ENCODE measurements around the gene ETS2. TPM values are rescaled to one million over a fixed set of nuclear protein-coding genes. Genes with fewer than 3 reads are reported as not detected.

The ETS2 gene
- total and polyA plus RNA-seq, 2 of the 8 experiments (the other 6 are each of a cell fraction or from before 2014, with no cell fraction given) = 11.0 to 45.1 TPM

- Histone ChIP-seq H3K79me2 (ENCODE audit: control insufficient read depth in 1 of 2, insufficient read depth in 2 of 2, low read length in 2 of 2) (no peaks in the 10 kb centered on the region), H4K8ac (ENCODE audit: extremely low read depth, insufficient read depth, low read length) (no peak overlapping the region), H4K5ac (ENCODE audit: insufficient read length, low read depth, low read length) (no peak overlapping the region), H3K4me1 (replicated peaks in 1 of 4; ENCODE audit: control insufficient read depth in 3 of 4, insufficient read depth in 4 of 4, low read length in 3 of 4) (no peaks in the 10 kb centered on the region), H3K14ac (ENCODE audit: insufficient read length) (no peak overlapping the region), H3K23me2 (ENCODE audit: low read depth, low read length) (no peaks in the 10 kb centered on the region), H2BK12ac (ENCODE audit: low read depth, low read length) (no peak overlapping the region), H3K4me2 (ENCODE audit: insufficient read depth in 1 of 2, low read depth in 2 of 2, low read length in 2 of 2) (no peak overlapping the region), H4K91ac (replicated peaks; ENCODE audit: insufficient read length, low read length) (no peak overlapping the region), H3K9ac (replicated peaks in 1 of 4; ENCODE audit: extremely low read depth in 1 of 4, low read depth in 3 of 4, low read length in 3 of 4) (no peak overlapping the region), H3K79me1 (ENCODE audit: low read depth, low read length) (no peaks in the 10 kb centered on the region), H3K27me3 (replicated peaks in 1 of 4; ENCODE audit: control insufficient read depth in 3 of 4, extremely low read depth in 1 of 4, insufficient read depth in 3 of 4, low read length in 3 of 4) (no peaks in the 10 kb centered on the region), H2AFZ (ENCODE audit: low read length) (no peak overlapping the region), H3K9me3 (ENCODE audit: insufficient read depth in 2 of 2, low read depth in 1 of 2, low read length in 1 of 2) (no peaks in the 10 kb centered on the region), H3K27ac (ENCODE audit: low read depth, low read length) (no peak overlapping the region), H2BK5ac (ENCODE audit: low read depth, low read length) (no peak overlapping the region), H4K20me1 (replicated peaks in 1 of 2; ENCODE audit: control insufficient read depth in 1 of 2, insufficient read depth in 2 of 2, low read length in 2 of 2) (peaks cover 0 to 14% of the 10 kb centered on the region in 2 experiments), H2AK5ac (ENCODE audit: low read depth, low read length) (no peak overlapping the region), H3K23ac (ENCODE audit: insufficient read length) (no peak overlapping the region), H3K56ac (replicated peaks; ENCODE audit: insufficient read length, low read depth, low read length) (no peak overlapping the region), H2BK20ac (ENCODE audit: low read length) (no peak overlapping the region), H3K18ac (ENCODE audit: extremely low read depth, low read length) (no peak overlapping the region), H3K4ac (replicated peaks; ENCODE audit: insufficient read length, low read depth, low read length) (no peak overlapping the region), H3K36me3 (ENCODE audit: control insufficient read depth in 2 of 4, insufficient read depth in 4 of 4, low read length in 3 of 4) (peaks cover 32 to 60% (median 57%) of the 10 kb centered on the region in 4 experiments), H2BK120ac (replicated peaks; ENCODE audit: low read depth, low read length) (no peak overlapping the region), H3K4me3 (ENCODE audit: extremely low read depth in 1 of 4, insufficient read depth in 2 of 4, low read depth in 3 of 4, low read length in 4 of 4) (no peak overlapping the region), H2BK15ac (ENCODE audit: low read length) (no peak overlapping the region)
- peak in 1 of 2 experiments; percentile 35 for DNase-seq (ENCODE audit: low read depth in 1 of 2, low spot score in 2 of 2)
- no peak for FAIRE-seq
- POLR2A ChIA-PET (ENCODE audit: partially characterized antibody) = no interaction called here
- CTCF ChIA-PET (ENCODE audit: partially characterized antibody) = interaction anchor here (1.4 to 1.6 kb wide), 2 partner anchors 9 to 314 kb away, joined by 4 to 5 read pairs; no protein-coding TSS in a partner anchor
- WGBS, 2 experiments (ENCODE audit: extremely low coverage in 1 of 2, insufficient coverage in 1 of 2, insufficient read length in 1 of 2, insufficient replicate concordance in 2 of 2, low coverage in 1 of 2, low lambda C conversion rate in 2 of 2, missing lambda C conversion rate in 1 of 2) = 96% methylated on average over 26 of the region's 26 CpGs; no CpG with 5 or more reads in 1 of the 2 experiments
- TF ChIP-seq CTCF (IDR thresholded peaks at IDR 0.05; ENCODE audit: control extremely low read depth in 1 of 3, insufficient read depth in 1 of 3, low read depth in 1 of 3, low read length in 3 of 3) = no peak
- TF ChIP-seq CHD1 (IDR thresholded peaks at IDR 0.05; ENCODE audit: low read depth, low read length) = no peak
Measured at GRCh38 chr21:38822778-38823238, 17.1 kb downstream of the ETS2 start.
